Progenitor cell of endocrine pancreas (in vitro differentiated cells): ENCODE data around the gene COL11A2. TPM values are rescaled to one million over a fixed set of nuclear protein-coding genes. Genes with fewer than 3 reads are reported as not detected.
A peak's percentile ranks its signal among the peaks of the same experiment; 100 is the strongest.

Experiments used
- DNase-seq: peaks from one replicate; pipeline ENCODE4 v3.0.0; 2021; ENCODE audit warnings: low spot score; ENCODE audit not compliant: unreplicated experiment
- H3K27ac Mint-ChIP-seq: 2 replicates; pipeline ENCODE4 v1.8.0; 2021; ENCODE audit warnings: mild to moderate bottlenecking, moderate library complexity, mixed read lengths
- H3K27me3 Mint-ChIP-seq: 2 replicates; pipeline ENCODE4 v1.8.0; 2021; ENCODE audit warnings: mixed read lengths
- H3K36me3 Mint-ChIP-seq: 2 replicates; pipeline ENCODE4 v1.8.0; 2022; ENCODE audit warnings: mixed read lengths; ENCODE audit not compliant: insufficient read depth
- H3K4me1 Mint-ChIP-seq: 2 replicates; pipeline ENCODE4 v1.8.0; 2021; ENCODE audit warnings: low read depth, mixed read lengths
- H3K4me3 Mint-ChIP-seq: 2 replicates; pipeline ENCODE4 v1.8.0; 2021; ENCODE audit warnings: low read depth, mild to moderate bottlenecking, moderate library complexity, mixed read lengths
- H3K9me3 Mint-ChIP-seq: 2 replicates; pipeline ENCODE4 v1.8.0; 2021; ENCODE audit warnings: low read depth, mixed read lengths
- CTCF ChIP-seq: fragments of 200-600 bp; sonication (generic); IDR thresholded peaks from one replicate; pipeline ENCODE4 v1.5.0; 2021; ENCODE audit warnings: antibody characterized with exemption, mild to moderate bottlenecking; ENCODE audit not compliant: unreplicated experiment
- total RNA-seq: library from RNA; stranded (reverse); gene quantifications from 2 replicates; pipeline ENCODE4 v1.2.1, GENCODE V29; 2021

Gene COL11A2
- total RNA-seq, 1 donor from 2014 or later, result 4.3 TPM

- Mint-ChIP-seq H3K27ac (no peak overlapping the region), H3K4me1 (peaks cover 16% of the 10 kb centered on the region), H3K27me3 (peaks cover 65% of the 10 kb centered on the region), H3K9me3 (no peaks in the 10 kb centered on the region), H3K36me3 (peaks cover 6% of the 10 kb centered on the region), H3K4me3 (no peak overlapping the region)
- TF ChIP-seq CTCF, result no peak
- DNase-seq, result no peak
Observed at GRCh38 chr6:33215271-33216116, 23.2 kb upstream of the COL11A2 start.

GRCh38 chr6:33213989-33214335 is 21.7 kb upstream of the COL11A2 start:
- no peak for TF ChIP-seq CTCF
- peaks cover 62% of the 10 kb centered on the region for H3K27me3 Mint-ChIP-seq
- H3K4me3 Mint-ChIP-seq, result peak overlapping the region; percentile 75
- no peak overlapping the region for H3K27ac Mint-ChIP-seq
- no peaks in the 10 kb centered on the region for H3K9me3 Mint-ChIP-seq
- peaks cover 17% of the 10 kb centered on the region for H3K4me1 Mint-ChIP-seq
- H3K36me3 Mint-ChIP-seq, result peaks cover 11% of the 10 kb centered on the region
- no peak for DNase-seq

GRCh38 chr6:33213166-33213988 is 21.1 kb upstream of the COL11A2 start:
- Mint-ChIP-seq H3K27me3 (peaks cover 59% of the 10 kb centered on the region), H3K4me3 (peak overlapping the region; percentile 75), H3K4me1 (peaks cover 20% of the 10 kb centered on the region), H3K27ac (peak overlapping the region; percentile 47), H3K36me3 (peaks cover 11% of the 10 kb centered on the region), H3K9me3 (no peaks in the 10 kb centered on the region)
- no peak for DNase-seq
- TF ChIP-seq CTCF, result no peak

DNA sequence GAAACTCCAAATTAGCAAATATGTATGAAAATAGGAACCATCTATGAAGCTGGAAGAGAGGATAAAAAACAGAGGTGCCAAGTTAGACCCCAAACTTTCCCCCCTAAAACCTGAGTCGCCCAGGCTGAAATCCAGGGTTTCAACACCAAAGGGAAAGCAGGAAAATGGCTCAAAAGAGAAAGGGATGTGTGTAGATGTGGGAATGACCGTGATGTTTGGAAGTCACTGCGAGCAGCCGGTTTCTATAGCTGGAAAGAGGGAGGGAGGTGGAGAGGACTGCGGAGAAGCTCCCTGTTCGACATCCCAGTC is 20.5 kb upstream of the COL11A2 start:
- Mint-ChIP-seq H3K36me3 (peaks cover 11% of the 10 kb centered on the region), H3K4me1 (peaks cover 20% of the 10 kb centered on the region), H3K9me3 (no peaks in the 10 kb centered on the region), H3K4me3 (peak overlapping the region; percentile 75), H3K27me3 (peaks cover 53% of the 10 kb centered on the region), H3K27ac (peak overlapping the region; percentile 47)
- no peak for TF ChIP-seq CTCF
- DNase-seq, result no peak

- no peaks in the 10 kb centered on the region for H3K9me3 Mint-ChIP-seq
- H3K4me3 Mint-ChIP-seq, result no peak overlapping the region
- DNase-seq, result no peak
- H3K27ac Mint-ChIP-seq, result no peak overlapping the region
- peaks cover 45% of the 10 kb centered on the region for H3K27me3 Mint-ChIP-seq
- TF ChIP-seq CTCF, result no peak
- peaks cover 20% of the 10 kb centered on the region for H3K4me1 Mint-ChIP-seq
- H3K36me3 Mint-ChIP-seq, result peaks cover 11% of the 10 kb centered on the region
Observed at GRCh38 chr6:33211666-33212422, 19.6 kb upstream of the COL11A2 start.
